ENCODE results near the gene GNAS-AS1. TPM values are rescaled to one million over a fixed set of nuclear protein-coding genes. Genes with fewer than 3 reads are reported as not detected.

Gene GNAS-AS1
- total RNA-seq, 3 donors from 2014 or later = 0.38 to 0.96 (median 0.40) TPM

Other genes starting within 250 kb of the GNAS-AS1 start
- gene STX16, start 199.6 kb downstream of the GNAS-AS1 start, total RNA-seq = 10 to 100 TPM; 52.2 to 67.6 (median 55.4) TPM
- gene NPEPL1, start 158.1 kb downstream of the GNAS-AS1 start, total RNA-seq = 10 to 100 TPM; 11.5 to 17.2 (median 16.4) TPM
- 100 to 1,000 TPM; 390 to 448 (median 440) TPM for gene GNAS, start 1.8 kb upstream of the GNAS-AS1 start, total RNA-seq
- 100 to 1,000 TPM; 119 to 146 (median 128) TPM for gene NELFCD, start 130.4 kb upstream of the GNAS-AS1 start, total RNA-seq
- 10 to 100 TPM; 18.7 to 27.9 (median 20.0) TPM for gene CTSZ, start 156.4 kb upstream of the GNAS-AS1 start, total RNA-seq
- gene TUBB1, start 168.5 kb upstream of the GNAS-AS1 start, total RNA-seq = not detected
- 10 to 100 TPM; 86.1 to 99.3 (median 95.0) TPM for gene ATP5F1E, start 181.4 kb upstream of the GNAS-AS1 start, total RNA-seq
- 100 to 1,000 TPM; 147 to 174 (median 160) TPM for gene PRELID3B, start 191.9 kb upstream of the GNAS-AS1 start, total RNA-seq